Activated CD4-positive, alpha-beta T cell treated with anti-CD3 and anti-CD28 coated beads, Interleukin-2, Interleukin-6, amounts not matched to agents 100 ng/mL and 50 ng/mL, durations not matched to agents 16 hours and 8 hours (primary cell): Measurements from ENCODE around the gene AMBRA1.
A peak's percentile ranks its signal among the peaks of the same experiment; 100 is the strongest.

Experiments used
- DNase-seq: peaks from one replicate; pipeline ENCODE4 v3.0.0-alpha.2; 2020

Gene AMBRA1

DNA sequence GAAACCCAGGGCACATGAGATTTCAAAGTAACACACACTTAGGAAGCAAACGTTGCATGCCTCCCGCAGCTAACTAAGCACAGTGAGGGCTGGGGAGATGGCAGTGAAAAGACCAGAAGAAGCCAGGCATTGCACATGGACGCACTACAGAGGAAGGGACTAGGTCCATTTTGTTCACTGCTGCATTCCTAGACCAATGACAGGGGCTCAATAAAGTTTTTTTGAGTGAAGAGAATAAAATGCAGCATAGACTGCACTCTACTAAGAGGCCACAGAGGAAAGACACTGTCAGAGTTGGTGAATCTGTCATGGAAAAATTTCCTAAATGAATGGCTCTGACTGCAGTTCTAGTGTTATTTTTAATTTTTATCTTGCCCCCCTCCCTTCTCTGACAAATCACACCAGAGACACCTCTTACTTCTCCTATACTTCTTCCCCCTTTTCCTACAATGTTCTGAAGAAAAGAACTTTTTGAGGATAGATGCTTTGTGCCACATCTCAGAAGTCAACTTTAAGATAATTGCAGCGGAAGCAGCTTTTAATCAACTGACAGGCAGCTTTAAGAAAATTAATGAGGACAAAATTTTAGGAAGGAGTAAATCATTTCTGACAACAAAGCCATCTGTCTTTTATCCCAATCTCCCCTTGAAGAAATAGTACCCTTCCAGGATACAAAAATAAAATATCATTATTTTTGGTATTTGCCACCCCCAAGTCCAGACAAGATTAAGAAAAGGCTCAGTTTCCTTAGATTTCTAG, 167.4 kb downstream of the AMBRA1 start:
- no peak for DNase-seq

DNA sequence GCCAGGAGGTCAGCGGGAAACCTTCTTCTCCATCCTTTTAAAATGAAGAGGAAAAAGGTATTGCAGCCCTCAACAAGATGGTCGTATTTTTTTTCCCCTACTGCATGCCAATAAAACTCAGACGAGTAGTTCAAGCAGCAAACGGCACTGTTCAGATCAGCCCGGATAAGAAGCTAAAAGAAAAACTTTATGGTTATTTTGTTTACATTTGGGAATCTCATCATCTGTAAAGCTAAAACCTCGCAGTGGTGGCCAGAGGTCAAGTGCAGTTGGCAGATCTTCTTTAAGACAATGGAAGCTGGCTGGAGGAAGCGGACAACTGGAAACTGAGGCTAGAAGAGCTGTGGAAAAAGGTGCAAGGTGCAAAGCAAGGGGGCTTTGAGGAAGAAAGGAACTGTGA, 171.2 kb downstream of the AMBRA1 start:
- DNase-seq, result no peak

DNA sequence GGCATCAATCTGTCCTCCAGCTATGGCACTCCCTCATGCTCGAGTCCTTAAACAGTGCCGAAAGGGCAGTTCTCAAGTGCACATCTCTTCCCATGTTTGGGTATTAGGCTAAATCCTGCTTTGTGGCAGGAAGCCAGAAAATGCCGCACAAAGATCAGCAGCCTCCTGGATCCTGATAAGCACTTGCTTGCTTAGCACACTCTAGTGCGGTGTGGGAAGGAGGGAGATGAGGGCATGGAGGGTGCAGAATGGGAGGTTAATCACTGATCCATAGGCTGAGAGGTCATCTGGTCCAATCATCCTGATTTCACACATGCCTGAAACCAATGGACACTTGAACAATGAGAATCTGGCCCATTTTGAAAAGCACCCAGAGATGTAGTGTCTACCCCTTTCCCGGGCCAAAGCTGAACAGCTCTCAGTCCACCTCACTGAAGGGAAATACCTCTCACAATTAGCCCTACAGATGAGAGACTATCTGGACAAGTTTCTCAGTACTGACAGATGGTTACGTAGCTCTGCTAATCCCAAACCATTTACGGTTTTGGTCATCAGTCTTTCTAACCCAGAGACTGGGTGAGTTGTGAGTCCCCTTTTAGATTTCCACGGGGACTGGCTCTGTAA, 172.5 kb downstream of the AMBRA1 start:
- DNase-seq, result no peak

DNA sequence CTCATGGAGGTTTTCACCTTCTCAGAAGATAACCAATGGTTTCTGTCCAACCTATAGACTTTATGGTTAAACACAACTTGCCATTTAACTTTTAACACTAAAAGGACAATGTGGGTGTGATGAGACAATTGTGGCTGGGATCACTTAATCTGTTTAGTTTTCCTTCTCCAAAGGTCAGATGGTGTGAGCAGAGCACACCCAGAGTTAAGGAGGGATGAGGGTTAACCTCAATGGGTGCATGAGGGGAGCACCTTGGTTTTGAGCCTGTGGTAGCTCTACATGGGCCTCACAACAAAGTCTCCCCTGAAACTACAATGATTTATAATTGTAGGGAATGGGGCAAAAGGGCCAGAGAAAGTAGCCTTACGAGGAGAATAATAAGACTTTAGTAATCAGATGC, 173.3 kb downstream of the AMBRA1 start:
- no peak for DNase-seq

DNA sequence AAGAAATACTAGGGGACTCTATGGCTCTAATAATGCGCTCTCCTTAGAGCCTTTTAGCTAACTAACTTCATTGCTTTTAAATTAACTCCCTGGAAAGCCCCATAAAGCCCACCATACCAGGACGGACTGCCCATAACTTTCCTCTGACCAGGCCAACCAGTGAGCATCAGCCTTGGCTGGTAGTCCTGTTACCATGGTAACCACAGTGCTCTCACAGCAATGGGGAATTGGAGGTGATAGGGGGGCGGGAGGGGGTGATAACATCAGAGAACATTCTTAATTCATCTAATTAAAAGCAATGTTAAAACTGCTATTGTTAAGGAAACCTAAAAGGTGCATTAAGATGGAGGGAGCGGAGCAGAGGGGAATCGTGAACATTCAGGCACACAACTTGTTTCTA, 175.1 kb downstream of the AMBRA1 start:
- DNase-seq, result no peak

DNA sequence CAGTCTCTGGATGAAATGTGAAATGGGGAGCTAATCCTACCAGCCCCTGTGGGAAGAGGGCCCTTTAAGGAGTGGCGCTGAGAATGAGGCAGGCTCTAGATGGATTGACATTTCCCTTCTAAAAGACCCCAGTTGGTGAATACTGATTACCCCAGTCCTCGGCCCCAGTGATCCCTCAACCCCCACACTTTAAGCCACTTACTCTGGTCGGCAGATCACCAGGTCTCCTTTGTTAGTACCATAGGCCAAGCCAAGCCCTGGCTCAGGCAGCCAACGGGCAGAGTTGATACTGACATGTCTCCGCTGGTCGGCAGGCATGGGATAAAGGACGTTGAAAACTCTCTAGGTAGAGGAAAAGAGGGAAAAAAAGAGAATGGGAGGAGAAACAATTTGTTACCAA, 176.1 kb downstream of the AMBRA1 start:
- no peak for DNase-seq

DNA sequence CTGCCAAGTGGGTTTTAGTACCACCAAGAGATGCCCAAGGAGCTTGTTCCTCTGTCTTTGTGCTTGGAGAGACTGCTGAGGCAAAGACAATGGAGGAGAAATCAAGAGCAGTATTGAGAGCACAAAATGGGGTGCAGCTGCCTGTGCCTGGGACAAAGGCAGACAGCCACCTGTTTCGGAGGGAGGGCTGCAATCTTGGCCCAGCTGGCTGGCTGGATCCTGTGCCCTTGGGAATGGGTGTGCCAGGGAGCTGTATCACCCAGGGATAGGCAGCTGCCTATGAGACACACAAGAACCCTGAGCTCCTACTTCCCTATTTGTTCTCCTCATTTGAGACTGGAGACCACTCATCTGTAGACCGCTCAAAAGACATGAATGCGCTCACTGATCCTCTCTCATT, 178.9 kb downstream of the AMBRA1 start:
- no peak for DNase-seq

DNA sequence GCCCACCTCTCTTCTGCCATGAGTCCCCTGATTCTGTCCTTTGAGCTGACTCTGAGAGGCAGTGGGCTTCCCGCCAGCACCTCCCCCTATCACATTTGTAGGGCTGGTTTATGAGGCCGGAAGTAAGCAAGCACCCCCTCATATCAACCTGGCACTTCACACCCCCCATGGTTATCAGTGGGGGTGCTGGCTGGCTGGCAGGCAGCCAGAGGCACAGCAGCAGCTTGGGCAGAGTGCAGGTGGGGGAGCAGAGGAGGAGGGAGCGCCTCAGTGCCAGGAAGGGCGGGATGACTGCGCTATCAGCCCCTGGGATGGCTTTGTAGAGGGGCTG, 179.4 kb downstream of the AMBRA1 start:
- no peak for DNase-seq

DNA sequence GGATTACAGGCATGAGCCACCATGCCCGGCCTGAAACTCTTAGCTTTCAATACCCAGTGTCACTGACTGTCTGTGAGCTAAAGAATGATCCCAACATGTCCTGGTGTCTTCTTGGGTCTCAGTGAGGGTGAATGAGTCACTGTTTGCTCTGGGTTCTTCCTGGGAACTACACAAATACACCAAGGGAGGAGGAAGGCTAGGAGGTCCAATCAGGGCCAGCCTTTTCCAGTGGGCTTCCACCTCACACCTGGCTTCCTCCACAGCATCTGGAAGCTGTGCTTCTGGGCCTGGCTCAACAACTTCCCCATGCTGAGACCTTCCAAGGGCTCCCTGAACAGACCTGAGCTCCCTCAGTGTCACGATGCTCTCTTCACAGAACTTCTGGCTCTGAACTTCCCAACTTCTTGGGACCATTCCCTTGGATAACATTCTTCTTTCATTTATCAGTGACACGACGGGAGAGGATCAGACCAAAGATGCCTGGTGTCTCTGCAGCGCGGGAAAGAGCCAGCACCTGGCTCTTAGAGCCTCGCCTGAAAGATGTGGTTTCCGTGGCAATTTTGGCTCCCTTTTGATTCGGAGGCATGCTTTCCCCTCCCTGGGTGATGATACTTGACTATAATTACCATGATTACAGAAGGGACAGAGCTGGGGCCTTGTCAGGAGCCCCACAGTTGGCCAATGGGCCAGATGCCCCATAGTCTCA, 179.9 kb downstream of the AMBRA1 start:
- DNase-seq, result no peak

DNA sequence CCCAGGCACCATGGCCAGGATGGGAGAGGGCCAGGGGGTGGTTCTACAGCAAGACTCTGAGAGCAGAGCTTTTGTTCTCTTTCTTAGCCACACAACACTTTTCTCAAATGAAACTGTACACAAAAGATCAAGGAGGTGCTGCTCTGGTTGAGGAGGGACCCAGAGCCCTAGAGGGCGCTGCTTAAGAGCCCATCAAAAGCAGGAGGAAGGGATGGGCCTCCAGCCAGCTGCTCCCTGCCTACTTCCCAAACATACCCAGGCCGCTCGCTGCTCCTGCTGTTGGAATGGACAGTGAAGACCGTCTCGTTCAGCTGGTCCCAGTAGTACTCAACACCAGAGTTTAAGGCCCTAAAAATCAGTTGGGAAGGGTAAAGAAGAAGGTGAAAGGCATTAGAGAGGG, 183.8 kb downstream of the AMBRA1 start:
- DNase-seq, result no peak

DNA sequence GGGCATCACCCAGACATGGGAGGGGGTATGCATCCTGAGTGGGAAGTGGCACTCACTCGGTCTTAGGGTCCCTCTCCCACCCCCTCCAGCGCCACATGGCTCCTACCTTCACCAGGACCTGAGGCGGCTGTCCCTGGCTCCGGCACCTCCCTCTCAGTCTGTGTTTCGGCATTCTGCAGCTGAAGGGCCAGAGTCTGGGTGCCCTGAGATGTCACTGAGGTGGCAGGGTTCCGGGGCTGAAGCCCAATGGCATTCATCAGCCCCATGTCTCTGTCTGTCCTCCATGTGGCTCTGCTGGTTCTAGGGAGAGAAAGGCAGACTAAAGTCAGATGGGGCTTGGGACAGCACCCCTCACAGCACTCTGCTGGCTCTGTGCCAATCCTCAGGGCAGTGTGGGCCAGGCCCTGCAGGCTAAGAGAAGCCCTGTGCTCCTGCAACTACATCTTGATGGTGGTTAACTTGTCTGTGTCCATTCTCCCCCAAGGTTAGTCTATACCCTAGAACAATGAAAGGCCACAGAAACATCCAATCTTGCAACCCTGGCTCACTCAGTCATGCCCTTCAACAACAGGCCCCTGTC, 185.3 kb downstream of the AMBRA1 start:
- no peak for DNase-seq

DNA sequence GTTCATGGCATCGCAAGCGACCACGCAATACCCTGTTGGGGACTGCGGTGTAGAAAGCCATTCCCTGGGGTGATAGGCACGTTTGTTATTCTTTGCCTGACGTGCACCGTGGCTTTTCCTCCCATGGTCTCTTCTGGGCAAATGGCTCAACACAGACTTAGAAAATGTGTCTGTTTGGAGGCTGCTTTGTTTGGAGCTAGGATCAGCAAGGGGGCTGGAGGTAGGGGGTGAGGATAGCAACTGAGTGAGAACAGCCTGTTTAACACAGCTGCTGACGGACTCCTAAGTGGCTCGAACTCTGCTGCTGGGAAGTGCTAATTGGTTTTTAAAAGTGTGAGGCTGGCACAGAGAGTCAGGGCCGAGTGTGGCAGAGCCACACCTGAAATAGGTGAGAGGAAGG, 186.2 kb downstream of the AMBRA1 start:
- DNase-seq, result no peak

DNA sequence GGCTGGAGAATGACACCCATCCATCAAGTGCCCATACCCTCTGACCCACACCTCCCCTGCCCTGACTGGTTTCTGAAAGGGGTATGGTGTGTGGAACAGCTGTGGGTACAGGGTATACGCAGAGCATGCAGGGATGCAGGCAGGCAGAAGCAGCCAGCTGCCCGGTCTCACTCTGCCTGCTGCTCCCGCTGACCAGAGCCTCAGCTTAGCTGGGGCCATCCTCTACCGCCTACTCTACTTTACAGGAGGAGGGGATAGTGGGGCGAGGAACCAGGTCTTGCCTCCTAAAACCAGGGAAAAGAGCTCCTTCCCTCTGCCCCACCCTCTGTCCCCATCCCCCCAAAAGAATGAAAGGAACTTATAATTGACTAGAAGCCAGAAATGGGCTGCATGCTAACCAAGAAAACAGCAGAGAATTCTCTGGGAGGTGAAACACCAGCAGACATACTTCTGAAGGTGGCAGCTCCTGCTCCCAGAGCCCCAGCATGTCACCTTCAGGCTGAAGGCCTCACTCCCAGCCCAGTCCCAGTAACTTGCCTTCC, 189.3 kb downstream of the AMBRA1 start:
- DNase-seq, result no peak

DNA sequence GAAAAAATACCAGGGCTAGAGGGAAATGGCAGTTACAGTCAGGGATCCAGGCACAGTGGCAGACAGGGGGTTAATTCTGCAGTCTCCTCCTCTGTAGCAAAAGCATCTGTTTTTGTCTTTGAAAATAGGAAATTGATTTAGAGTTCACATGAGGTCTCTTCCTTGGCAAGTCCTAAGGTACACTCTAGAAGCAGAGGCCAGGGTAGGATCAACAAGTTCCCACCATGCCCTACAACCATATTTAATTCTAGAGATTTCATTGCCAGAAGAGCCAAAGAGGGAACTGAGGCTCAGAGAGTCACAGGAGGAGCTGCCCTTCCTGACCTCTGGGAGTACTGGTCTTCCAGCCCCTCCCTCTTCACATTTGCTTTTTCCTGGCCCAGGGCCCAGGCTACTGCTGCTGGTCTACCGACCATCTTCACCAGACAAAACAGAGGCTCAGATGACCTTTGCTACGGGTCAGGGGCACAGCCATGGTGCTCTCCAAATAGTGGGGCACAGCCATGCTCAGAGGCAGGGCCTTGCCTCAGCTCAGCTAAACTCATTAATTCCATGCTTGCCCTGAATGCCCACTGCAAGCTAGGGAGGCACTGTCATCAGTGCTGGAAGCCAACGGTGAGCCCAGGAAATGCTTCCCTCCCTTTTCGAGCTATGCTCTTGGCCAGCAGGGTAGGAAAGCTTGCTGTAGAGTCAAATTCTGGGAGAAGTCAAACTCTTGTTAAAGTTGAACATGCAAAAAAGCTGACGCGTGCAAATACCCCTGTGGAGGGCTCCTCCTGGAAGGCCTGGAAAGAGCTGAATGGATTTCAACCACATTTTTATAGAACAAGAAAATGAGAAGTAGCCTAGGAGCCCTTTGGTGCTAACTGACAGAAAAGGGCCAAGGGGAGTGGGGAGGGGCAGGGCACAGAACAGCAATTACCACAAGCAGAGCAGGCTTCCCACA, 190.6 kb downstream of the AMBRA1 start:
- DNase-seq, result no peak

DNA sequence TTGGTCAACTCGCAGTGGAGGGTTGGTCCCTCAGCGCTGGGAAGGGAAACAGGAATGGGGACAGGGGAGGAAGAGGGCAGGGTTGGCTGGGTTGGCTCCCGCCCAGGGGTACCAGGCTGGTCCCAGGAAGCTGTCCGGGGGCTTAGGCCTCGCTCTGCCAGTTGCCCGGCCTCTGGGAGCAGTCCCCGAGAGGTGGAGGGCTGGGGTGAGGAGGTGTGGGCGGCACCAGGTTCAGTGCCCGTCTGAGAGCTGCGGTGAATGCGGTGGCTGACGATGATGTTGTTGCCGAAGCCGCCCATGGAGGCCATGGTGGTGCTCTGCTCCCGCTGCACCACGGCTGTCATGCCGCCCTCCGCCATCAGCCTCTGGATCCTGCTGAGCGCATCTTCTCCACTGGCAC, 196.3 kb downstream of the AMBRA1 start:
- DNase-seq, result no peak

DNA sequence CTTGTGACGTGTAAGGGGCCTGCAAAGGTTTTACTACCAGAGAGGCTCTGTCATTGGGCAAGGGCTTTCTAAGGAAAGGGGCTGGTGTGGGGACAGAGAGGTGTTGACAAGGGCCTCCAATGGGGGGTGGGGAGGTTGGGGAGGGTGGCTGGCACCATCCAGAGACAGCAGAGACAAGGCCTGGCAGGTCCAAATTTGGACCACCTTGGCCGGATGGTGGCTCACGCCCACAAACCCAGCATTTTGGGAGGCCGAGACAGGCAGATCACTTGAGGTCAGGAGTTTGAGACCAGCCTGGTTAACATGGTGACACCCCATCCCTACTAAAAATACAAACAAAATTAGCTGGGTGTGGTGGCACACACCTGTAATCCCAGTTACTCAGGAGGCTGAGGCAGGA, 200.1 kb downstream of the AMBRA1 start:
- DNase-seq, result no peak

DNA sequence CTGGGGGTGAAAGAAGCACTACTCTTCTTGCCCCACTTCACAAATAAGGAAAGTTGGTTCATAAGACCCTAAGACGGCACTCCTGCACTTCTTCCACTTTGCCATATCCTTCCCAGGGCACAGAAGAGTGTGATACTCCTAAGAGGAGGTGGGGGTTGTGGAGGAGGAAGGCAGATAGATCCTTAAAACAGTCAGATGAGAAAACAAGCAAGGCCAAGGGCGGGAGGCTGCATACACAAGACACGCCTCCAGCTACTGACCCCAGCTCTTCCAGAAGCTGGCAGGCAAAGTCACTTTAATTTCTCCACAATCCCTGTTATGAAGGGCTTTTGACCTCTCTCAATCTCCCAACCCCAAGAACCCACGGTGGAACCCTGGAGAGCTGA, 200.6 kb downstream of the AMBRA1 start:
- no peak for DNase-seq

DNA sequence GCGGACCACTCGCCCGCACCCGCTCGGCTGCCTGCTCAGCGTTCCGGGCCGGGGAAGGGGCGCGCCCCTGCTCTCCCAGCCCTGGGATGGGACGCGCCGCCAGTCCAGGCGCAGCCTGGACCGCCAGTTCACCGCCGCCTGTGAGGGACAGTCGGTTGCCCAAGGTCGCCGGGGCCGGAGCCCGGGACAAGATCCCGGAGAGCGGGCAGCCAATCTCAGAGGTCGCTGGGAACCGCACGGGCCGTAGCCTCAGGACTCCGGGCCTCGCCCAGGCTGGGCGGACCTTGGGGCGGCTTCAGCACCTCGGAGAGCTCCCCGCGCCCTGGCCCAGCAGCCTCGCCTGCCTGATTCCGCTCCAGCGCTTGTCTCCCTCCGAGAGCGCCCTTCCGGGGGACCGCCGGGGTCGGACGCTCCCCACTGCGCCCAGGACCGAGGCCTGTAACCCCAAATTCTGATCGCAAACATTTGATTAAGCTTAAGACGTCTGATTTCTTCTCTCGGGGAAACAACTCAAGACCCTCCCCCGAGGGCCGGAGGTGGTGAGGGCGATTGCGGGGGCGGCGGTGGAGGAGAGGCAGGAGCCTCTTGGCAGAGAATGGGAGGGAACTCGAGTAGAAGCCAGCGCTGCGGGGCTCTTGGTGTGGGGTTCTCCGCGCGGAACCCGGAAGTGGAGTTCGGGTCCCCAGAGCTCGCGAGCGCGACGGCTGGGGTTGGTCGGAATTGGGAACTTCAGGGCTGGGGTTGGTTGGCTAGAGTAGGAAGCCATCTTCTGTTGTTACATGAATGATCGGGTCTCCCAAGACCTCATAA, 201.2 kb downstream of the AMBRA1 start:
- DNase-seq, result peak; percentile 77

DNA sequence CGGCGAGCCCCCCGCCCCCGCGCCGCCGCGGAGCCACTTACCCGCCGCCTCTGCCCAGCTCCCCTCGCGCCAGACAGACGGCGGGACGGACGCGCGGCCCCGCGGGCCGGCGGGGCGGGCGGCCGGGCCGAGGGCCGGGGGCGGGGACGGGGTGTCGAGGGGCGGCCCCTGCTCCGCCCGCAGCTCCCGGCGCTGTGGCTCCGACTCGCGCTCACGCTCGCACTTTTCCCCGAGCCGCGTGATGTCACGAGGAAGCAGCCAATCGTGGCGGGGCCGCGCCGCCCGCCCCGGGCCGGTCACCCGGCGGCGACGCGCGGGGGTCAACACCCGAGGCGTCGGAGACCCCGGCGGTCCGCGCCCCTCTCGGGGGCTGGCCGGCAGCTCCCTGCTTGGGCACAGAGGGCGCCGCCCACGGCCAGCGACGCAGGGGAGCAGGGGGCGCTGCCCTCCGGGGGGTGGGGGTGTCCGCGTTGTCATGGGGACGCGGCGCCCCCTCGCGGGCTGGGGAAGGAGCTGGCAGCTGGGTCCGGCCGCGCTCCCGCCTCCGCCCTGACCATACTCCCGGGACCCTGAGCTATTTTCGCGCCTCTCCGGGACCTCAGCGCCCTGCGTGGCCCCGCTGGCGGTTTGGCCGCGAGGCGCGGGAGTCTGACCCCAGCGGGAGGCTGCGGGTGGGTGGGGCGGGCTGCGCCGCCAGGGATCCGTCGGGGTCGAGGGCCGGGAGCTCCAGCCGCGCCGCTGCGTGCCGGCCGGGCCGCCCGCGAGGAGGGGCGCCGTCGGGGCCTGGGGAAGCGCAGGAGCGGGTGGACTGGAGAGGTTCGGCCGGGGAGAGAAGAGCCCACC, 202.0 kb downstream of the AMBRA1 start, which contains the start of gene CHRM4:
CHRM4 (minus strand) TSS at position 199 of the 843 bp plus-strand sequence. CDS start 5,219 bp downstream, outside the sequence.
- peak; percentile 51 for DNase-seq

DNA sequence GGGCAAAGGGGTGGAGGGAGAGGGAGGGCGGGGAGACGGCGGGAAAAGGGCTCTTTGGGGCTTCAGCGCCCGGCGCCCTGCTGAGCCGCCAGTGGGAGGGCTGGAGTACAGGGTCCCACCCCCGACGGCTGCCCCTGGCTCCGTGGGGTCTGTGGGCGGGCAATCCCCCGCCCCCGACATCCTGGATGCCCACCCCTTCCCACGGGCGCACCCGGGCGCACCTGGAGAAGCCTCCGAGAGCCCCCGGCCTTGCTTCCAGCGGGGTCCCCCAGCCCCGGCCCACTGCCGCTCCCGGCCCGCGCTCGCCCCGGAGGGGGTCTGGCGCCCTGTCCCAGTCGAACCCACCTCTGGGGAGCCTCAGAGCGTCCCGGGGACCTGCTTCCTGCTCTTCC, 202.6 kb downstream of the AMBRA1 start:
- DNase-seq, result no peak
